Activated CD8-positive, alpha-beta memory T cell treated with anti-CD3 and anti-CD28 coated beads for 48 hours (primary cell): ENCODE measurements around the gene SHMT2.

Experiments used
- DNase-seq, 3 experiments: peaks; one replicate each; pipeline ENCODE4 v3.0.0-alpha.2; 2020; ENCODE audit warnings: low read depth in 2 of 3, low spot score in 2 of 3

Gene SHMT2

DNA sequence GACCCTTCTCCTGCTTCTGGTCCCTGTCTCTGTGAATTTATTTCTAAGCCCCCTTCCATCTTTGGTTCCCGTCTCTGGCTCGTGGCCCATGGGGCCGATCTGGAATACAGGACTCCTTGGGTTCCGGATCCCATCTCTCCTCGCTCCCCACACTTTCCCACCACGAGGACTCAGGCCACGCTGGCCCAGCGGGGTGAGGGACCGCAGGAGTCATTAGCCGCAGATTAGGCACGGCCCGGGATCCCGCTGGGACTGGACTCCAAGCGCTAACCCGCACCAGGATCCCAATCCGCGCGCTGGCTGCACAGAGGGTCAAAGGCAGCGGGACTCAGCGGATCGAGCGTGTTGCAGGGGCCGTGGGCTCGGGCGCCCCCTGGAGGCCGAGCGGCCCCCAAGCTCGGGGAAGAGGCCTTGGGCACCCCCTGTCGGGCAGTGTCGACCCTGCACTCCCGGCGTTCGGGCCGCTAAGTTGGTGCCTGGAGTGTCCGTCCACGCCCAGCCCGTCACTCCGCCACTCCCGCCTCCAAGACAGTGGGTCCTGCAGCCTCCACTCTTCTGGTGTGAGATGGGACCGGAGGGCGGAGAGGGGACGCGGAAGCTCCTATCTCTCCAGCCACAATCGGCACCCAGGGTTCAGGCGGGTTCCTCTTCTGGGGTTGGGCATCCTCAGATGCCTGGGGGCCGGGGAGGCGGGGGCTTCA, 9.5 kb downstream of the SHMT2 start:
- DNase-seq: peak; percentile 77 to 95 (median 87)

DNA sequence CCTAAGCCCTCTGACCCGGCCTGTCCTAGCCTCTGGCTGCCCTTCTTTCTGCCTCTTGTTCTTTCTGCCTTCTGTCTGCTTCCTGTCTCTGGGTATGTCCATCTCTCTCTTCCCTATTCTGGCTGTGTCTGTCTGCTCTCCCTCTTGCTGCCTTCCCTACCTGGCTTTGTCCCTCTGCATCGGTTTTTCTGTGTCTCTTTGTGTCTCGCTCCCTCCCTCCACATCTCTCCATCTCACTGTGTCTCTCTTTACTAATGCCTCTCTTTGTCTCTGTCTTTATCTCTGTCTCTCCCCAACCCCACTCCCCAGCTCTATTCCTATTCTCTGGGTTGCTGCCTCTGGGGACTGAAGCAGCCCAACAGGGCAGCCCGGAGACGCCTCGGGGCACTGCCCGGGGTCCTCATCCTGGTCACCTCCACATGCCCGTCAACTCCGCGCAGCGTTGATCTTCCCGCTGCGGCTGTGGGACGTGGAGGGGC, 10.1 kb downstream of the SHMT2 start:
- no peak for DNase-seq

DNA sequence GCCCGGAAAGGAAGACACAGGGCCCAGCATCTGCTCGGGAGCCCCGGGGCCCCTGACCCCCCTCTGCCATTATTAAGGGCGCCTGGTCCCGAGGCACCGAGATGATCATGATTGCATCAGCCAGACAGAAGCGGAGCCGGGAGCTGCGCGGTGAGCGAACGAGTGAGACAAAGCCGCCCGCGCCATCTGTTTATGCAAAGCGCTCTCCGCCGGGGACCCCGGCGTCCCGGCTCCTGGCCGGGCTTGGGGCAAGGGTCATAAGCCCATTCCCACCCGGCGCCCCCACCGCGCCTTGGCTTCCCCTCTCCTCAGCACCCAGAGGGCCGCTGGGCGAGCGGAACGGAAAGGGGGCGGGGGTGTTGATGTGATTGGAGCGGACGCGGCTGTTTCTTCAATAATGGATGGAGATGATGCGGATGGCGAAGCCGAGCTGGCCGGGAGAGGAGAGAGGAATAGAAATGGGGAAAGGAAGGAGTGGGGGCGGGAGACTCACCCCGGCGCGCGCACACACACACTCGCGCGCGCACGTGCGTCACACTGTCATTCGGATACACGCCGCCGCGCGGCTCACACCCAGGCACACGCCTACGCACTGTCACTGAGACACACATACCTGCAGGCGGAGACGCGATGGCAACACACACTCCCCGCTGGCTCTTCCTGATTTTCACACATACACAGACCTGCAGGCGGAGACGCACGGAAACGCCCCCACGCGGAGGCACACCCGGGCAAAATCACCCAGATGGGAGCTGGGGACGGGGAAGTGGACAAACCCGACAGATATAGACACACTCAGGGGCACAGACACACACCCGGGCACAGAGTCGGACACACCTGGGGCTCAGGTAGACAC, 10.8 kb downstream of the SHMT2 start:
- no peak for DNase-seq

DNA sequence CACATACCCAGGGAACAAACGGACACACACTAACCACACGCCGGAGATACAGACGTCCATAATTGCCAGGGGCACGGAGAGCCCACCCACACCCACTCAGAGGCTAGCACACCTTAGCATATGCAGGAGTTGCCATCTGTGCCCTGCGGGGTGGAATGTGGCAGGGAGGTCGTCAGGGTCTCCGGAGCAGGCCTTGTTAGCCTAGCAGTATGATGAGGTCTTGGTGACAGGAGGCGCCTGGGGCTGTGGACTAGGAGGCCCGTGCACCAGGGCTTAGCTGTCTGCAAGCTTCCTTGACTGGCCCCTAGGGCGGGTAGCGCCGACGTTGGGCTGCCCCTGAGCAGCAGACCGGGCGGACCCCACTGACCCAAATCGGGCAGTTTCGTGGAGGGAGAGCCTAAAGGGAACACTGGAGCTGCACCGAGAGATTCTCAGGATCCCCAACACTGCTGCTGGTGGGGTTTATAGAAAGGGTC, 11.5 kb downstream of the SHMT2 start:
- no peak for DNase-seq

DNA sequence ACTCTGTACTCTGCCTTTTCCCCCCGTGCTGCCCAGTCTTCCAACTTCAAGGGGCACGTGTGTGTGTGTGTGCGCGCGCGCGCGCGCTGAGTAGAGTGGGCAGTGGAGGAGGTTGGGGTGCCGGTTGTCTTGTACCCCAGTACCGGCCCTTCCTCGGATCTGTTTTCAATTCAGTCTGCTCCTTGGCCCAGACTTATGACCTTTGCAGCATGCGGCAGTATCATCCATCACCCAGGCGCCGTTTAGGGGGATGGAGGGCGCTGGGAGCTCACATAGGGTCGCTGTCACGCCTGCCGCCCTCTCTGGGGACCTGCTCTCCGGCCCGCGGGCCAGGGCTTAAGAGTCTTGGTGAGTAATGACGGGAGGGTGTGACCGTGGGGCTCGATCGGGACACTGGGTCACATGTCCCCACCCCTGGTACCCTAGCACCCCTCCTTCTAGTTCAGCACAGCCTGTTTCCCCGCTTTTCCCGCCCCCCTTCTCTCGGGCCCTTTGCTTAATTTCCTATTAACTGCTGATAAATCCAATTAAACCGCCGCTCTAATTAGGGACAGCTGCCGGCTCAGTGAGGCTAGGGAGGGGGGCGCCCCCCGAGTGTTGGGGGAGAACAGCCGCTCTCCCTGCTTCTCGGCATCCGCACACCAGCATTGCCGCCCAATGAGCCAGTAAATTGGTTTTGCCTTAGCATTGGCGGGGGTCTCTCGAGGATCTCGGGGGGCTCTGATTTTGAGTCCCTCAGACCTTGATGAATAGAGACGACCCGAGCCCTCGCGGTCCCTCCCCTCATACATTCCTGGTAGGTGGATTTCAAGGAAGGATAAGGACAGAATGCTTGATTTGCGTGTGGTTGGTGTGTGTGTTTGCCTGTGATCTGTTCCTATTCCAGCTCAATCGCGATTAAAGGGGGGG, 12.1 kb downstream of the SHMT2 start:
- no peak for DNase-seq

DNA sequence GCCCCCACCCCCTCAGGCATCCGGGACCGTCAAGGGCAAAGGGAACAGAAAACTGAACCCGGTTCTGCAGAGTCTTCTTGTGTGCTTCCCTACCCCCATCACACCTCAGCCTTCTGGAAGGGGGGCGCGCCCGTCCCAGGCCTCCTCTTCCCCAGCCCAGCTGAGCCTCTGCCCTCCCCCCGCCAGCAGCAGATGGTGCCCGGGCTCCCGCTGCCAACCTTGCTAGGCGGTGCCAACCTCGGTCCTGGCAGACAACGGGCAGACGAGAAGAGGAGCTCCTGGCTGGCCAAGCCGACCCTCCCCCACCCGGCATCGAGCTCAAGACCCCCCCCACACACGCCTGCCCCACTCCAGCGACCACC, 12.8 kb downstream of the SHMT2 start:
- no peak for DNase-seq

DNA sequence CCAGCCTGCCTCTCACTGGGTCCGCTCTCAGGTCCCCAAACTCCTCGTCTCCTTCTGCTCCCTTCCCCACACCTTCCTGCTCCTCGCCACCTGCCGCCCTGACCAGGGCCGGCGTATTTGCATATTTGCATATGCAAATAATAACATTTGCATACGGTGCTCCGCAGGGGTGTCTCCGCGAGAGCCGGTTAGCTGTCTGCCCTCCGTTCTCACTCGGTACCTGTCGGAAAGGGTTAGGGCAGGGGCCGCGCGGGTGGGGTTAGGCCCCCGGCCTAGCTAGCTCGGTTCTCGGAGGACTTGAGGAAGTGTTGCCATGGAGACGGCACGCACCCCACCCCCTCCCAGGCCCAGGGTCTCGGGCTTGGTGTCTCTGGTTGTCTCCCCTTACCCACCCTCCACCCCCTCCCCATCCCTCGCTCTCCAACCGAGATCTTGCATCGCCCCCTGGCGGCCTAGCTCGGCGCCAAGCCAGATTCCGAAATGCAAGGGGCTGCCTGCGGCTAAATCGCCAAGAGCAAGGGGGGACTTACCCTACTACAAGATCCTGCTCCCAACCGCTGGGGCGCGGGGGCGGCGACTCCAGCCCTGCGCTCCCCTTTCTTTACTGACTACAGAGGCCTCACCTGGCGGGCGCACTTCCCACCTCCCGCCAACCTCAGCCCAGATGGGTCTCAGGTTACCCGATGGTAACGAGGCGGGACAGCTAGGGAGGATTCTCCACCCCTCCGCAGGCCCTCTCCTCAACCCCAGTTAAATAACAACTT, 13.4 kb downstream of the SHMT2 start:
- no peak for DNase-seq

- peak in 1 of 3 experiments; percentile 79 for DNase-seq
Observed at GRCh38 chr12:57243521-57244311, 14.2 kb downstream of the SHMT2 start.

GRCh38 chr12:57244312-57244696, 14.8 kb downstream of the SHMT2 start:
- DNase-seq: no peak

- DNase-seq: no peak
Observed at GRCh38 chr12:57247041-57247440, 17.5 kb downstream of the SHMT2 start.

DNA sequence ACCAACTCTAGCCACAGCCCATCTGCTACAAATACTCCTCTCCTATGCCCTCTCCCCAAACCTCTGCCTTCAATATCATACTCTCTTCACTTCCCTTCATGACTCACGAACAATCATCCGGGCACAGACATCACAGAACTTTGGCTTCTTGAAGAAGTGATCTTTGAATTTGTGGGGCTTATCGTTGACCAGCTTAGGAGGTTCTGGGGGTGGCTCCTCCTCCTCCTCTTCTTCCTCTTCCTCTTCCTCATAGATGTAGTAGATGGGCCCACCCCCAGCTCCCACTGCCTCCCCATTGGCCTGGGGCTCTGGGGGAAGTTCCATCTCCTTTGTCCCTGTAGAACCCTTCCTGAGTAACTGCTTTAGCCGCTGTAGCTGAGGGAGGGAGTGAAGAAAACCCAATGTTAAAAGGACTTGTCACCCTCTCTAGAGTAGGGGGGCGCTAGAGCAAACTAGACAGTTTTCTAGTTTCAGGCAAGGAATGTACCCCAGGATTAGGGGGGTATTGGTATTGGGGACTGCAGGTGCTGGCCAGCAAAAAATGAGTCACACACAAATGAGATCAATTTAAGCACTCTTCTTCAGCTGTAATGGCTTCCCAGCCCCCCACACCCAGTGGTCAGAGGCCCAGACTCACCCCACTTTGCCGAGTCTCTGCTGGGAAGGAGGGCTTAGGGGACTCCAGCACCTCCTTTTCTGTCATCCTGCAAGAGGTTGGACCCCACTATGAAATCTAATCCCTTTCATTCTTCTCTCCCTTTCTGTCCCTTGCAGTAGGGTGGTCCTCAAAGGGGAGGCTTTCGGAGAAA, 19.6 kb downstream of the SHMT2 start:
- no peak for DNase-seq

GRCh38 chr12:57250541-57250940, 21.0 kb downstream of the SHMT2 start:
- no peak for DNase-seq

- no peak for DNase-seq
Observed at GRCh38 chr12:57250956-57251355, 21.4 kb downstream of the SHMT2 start, which contains the start of gene STAC3. STAC3 (minus strand) TSS chr12:57251187; CDS start chr12:57249636, 1,551 bp downstream.

DNA sequence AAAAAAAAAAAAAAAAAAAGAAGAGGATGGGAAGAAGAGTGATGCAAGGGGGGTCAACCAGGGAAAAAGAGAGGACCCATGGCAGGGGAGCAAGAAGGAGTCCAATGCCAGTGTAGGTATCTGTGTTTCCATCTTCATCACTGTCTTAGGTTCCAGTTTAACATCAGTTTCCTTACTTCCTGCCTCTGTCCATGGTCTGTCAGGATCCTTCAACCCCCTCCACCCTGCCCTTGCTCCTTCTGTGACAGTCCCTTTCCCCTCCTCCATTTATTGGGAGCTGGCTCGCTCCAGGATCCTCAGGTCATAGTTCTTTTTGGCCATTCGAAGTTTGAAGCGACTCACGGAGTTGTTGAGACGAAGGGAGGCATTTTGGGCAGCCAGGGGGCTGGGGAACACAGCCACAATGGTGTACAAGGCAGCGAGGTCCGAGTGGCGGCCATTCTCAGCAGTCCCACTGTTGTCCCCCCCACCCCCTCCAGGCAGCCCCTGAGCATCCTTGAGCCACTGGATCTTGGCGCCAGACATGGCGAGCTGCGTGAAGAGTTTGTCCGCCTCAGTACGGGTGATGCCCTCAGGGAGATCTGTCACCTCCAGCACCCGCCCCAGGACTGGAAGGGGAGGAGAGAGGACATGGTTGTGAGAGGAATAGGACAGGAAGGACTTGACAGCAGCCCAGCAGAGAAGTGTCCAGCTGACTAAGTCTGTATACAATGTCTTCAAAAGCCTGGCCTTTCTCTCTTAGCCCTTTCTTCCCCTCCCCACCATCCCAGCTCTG, 25.2 kb downstream of the SHMT2 start:
- no peak for DNase-seq

GRCh38 chr12:57255916-57256315, 26.4 kb downstream of the SHMT2 start:
- DNase-seq: no peak

DNA sequence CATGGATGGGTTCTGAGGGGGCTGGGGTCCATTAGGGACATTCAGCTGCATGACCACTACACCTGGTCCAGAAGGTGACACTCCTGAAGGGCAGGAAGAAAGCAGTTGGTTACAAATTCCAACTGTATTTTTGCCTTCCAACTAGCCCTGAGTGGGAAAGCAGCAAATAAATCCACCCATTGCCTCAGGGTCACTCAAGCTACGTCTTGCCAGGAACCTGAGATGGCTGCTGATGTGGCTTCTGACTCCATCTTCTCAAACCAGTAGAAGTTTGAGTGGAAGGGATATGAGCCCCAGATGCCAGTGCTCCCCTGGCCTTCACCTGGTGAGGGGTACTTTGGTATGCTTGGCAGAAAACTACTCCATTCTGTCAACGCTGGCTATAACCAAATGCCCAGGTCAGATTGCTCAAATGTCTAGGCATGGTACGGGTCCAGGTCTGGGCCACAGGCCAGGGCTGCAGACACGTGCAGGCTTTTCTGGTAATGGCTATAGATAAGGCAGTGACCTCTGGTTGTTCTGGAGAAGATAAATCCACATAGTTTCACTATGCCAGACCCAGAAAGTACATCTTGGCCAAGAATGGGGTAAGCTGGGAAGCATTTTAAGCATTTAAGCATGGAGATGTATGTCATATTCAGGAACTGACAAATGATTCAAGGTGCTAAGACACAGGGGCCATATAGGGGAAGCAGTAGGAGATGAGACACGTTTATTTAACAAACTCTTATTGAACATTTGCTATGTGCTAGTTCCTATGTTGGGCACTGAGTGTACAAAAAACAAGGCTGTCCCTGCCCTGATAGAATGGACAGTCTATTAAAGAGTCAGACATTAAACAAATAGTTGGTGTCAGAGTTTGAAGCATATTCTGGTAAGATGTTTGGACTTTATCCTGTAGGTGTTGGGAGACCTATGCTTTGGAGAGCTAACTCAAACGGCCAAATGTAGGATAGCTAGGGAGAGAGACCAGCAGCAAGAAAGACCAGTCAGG, 29.8 kb downstream of the SHMT2 start:
- no peak for DNase-seq

GRCh38 chr12:57260366-57260765, 30.9 kb downstream of the SHMT2 start:
- no peak for DNase-seq
